ENCODE results near the gene FAM193A.
"Not testable (repeated sequence)": the region's sequence is repeated elsewhere in the genome, so short reads cannot be mapped to it uniquely, and the experiment has no call there.

Gene FAM193A, protein sequence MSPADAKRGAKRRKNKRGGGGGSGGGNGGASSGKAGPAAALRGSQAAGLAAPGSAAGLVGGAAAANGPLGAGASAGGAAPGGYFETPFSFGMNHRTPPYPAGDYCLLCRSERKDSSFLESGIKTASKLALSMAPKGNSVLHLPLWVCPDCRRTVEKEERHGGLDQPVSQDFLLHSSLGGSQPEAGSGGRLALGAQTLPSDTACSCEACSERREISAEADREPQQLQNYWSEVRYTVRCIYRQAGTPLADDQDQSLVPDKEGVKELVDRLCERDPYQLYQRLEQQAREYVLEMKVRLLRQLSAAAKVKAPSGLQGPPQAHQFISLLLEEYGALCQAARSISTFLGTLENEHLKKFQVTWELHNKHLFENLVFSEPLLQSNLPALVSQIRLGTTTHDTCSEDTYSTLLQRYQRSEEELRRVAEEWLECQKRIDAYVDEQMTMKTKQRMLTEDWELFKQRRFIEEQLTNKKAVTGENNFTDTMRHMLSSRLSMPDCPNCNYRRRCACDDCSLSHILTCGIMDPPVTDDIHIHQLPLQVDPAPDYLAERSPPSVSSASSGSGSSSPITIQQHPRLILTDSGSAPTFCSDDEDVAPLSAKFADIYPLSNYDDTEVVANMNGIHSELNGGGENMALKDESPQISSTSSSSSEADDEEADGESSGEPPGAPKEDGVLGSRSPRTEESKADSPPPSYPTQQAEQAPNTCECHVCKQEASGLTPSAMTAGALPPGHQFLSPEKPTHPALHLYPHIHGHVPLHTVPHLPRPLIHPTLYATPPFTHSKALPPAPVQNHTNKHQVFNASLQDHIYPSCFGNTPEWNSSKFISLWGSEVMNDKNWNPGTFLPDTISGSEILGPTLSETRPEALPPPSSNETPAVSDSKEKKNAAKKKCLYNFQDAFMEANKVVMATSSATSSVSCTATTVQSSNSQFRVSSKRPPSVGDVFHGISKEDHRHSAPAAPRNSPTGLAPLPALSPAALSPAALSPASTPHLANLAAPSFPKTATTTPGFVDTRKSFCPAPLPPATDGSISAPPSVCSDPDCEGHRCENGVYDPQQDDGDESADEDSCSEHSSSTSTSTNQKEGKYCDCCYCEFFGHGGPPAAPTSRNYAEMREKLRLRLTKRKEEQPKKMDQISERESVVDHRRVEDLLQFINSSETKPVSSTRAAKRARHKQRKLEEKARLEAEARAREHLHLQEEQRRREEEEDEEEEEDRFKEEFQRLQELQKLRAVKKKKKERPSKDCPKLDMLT (N-terminal part only)

GRCh38 chr4:2536193-2537010, at the start of gene FAM193A:
Gene FAM193A (plus strand): TSS chr4:2536647. CDS start chr4:2536916, 269 bp downstream.
- DNase-seq: peak; percentile 99

GRCh38 chr4:2486981-2487380, 49.5 kb upstream of the FAM193A start:
- DNase-seq: no peak

DNA sequence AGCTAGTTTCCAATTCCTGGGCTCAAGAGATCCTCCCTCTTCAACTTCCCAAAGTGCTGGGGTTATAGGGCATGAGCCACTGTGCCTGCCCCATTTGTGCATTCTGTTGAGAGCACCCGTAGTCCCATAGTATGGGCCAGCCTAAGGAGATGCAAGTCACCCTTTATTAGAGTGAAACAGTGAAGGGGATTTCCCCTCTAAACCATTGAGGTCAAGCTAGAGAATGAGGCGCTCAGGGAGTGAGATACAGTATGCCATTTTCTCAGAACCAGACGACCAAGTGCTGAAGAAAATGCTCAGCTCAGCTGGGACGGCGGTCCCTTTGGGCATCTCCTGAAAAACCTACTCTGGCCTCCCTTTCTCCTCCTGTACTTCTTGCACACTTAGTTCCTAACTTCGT, 48.8 kb upstream of the FAM193A start:
- DNase-seq: no peak

DNA sequence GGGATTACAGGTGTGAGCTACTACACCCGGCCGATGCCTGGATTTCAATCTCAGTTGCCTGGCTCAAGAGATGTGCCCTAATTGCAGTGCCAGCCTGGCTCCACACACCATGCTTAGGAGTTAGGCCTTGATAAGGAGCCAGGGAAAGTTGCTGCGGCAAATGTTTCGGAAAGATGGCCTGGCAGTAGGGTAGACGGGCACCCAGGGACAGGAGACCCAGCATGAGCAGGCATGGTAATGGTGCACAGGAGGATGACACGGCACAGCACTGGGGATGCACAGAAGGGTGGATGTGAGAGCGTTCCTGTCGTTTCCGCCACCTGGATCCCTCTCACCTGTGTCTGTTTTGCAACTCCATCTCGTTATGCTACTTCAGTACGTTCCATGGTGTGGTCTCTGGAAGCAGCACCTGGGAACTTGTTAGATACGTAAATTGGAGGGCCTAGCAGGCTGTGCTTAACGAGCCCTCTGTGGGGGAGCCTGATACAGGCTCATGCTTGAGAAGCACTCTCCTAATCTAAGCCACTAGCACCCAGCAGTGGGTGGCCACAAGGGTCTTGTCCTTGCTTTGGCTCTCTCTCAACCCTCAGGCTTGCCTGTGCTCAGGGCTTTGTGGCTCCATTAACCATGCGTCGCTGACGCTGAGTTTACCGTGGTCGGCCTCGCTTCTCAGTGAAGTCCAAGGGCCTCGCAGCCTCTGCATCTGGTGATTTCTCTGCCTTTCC, 47.2 kb upstream of the FAM193A start:
- no peak for DNase-seq

DNA sequence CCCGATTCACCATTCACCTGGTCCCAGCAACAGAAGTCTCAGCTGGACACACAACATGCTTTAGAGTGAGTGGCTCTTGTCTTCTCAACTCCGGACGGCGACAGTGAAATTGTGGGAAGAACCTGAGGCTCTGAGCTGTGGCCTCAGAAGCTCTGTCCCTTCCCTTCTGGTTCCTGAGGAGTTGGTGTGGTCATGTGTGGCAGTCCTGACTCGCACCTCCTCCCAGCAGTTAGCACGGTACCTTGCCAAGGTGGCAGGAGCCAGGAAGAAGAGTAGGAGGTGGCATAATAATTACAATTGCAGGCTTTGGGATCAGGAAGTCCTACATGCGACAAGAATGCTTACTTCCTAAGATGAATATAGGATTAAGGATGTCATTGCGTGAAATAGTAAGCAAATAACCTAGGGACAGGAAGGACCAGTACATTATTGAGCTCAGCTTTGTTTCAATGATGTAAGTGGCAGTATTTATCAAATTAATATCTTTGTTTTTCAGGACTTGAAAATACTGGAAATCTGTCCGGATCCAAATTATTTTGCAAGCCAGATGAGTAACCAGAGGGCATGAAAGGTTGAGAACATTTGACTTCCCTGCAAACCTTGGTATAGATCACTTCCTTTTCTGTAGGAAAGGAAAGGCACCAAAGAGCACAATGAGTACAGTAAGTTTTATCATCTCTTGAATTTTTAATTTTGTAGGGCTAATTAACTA, 46.5 kb upstream of the FAM193A start:
- no peak for DNase-seq

- no peak for DNase-seq
Measured at GRCh38 chr4:2492970-2493369, 43.5 kb upstream of the FAM193A start.

DNA sequence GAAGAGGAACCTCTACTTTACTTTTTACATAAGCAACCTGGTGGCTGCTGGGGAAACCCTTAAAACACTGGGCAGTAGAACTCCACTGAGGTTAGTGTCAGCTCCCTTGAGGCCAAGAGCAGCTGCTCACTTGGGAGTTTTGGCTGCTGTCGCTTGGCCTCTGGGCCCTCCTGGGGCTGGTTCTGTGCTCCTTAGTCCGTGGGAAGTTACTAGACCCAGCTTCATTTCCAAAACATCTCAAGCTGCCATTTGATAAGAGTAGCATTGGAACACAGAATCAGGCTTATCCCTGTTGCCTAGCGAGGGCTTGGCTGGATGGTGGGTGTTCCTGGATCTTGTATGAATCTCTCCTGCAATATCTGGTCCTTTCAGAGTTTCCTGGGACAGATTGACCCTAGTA, 41.5 kb upstream of the FAM193A start:
- no peak for DNase-seq

- no peak for DNase-seq
Measured at GRCh38 chr4:2497324-2497723, 39.1 kb upstream of the FAM193A start.

DNA sequence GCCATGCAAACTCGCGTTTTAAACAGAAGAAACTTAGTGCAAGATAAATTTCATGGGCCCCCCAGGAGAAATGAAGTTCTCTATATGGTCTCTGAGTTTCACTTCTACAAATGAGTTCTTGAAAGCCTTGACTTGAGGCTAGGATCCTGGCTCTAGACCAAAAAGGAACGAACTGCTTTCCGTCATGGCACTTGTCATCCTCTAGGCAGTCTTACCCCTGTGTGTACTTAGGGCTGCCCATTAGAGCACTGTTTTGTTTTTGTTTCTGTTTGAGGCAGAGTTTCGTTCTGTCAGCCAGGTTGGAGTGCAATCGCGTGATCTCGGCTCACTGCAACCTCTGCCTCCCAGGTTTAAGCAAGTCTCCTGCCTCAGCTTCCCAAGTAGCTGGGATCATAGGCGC, 38.5 kb upstream of the FAM193A start:
- DNase-seq: no peak

- DNase-seq: peak; percentile 21
Measured at GRCh38 chr4:2500547-2500946, 35.9 kb upstream of the FAM193A start.

DNA sequence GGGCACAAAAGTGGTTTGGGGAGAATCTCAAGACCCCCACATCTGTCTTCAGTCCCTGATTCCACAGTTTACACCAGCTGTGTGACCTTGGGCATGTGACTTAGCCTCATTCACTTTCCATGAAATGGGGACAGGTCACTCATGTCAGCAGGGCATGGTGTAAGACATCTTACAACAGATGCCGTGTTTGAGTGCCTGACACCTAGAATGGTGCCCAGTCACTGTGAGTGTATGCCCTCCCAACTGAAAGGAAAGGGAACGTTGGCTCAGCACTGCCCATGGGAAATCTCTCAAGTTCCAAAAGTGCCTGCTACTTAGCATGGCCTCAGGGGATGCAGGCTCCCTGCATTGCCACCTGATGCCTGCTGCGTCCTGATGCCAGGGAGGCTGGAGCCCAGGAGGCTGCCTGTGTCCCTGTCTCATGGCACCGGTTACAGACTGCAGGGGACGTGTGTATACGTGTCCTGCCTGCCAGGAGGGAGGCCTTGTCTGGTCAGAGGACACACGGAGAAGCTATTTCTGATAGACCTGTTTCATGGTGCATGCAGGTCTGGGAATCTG, 35.3 kb upstream of the FAM193A start:
- no peak for DNase-seq

GRCh38 chr4:2503809-2504208, 32.6 kb upstream of the FAM193A start:
- no peak for DNase-seq

- no peak for DNase-seq
Measured at GRCh38 chr4:2507259-2507658, 29.2 kb upstream of the FAM193A start.

DNA sequence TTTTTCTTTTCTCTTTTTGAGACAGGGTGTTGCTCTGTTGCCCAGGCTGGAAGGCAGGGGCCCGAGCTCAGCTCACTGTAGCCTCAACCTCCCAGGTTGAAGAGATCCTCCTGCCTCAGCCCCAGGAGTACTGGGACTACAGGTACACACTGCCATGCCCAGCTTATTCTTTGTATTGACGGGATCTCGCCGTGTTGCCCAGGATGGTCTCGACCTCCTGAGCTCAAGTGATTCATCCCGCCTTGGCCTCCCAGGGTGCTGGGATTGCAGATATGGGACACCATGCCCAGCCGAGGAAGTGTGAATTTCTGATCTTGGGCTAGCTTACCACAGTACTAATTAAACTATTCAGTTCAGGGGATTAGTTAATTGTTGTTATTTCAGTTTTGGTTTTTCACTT, 28.6 kb upstream of the FAM193A start:
- no peak for DNase-seq

- DNase-seq: no peak
Measured at GRCh38 chr4:2510351-2511259, 25.8 kb upstream of the FAM193A start.

GRCh38 chr4:2511645-2512131, 24.8 kb upstream of the FAM193A start:
- no peak for DNase-seq

DNA sequence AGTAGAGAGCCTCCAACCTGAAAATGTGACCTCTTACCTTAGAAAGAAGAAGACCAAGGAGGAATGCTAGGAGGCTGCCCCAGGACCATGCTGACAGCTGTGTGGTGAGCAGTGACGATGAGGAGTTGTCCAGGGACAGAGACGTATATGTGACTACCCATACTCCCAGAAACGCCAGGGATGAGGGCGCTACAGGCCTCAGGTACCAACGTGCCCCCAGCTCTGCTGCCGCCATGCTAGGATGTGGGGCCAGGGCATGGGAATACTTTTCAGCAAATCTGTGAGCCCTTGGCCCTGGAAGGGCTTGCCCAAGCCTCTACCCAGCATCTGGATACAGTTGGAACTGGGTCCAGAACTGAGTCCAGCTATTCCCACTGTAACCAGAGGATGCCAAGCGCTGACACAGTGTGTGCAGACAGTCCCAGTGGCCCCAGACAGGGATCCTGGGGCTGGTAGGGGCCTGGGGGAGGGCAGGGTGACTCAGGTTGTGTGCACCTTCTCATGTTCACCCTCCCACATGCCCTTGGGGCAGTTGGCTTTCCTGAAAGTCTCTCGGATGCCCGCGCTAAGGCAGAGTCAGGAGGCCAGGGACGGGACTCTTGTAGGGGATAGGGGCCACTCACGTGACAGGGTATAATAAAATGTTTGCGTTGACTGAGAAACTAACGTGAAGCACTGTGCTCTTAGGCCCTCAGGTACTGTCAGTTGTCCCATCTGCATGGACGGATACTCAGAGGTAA, 23.9 kb upstream of the FAM193A start:
- DNase-seq: no peak

GRCh38 chr4:2514193-2514592, 22.3 kb upstream of the FAM193A start:
- DNase-seq: not testable (repeated sequence)

- DNase-seq: not testable (repeated sequence)
Measured at GRCh38 chr4:2514944-2515343, 21.5 kb upstream of the FAM193A start.

All from activated CD4-positive, alpha-beta T cell treated with anti-CD3 and anti-CD28 coated beads for 48 hours (primary cell).